Measurements from ENCODE around the gene CLIC1. TPM values are rescaled to one million over a fixed set of nuclear protein-coding genes. Genes with fewer than 3 reads are reported as not detected.

The CLIC1 gene
- total RNA-seq, 4 donors from 2014 or later, result 239 to 420 (median 333) TPM

- no peaks in the 10 kb centered on the region for H3K27me3 ChIP-seq
- no peaks in the 10 kb centered on the region for H3K36me3 ChIP-seq
- H3K9me3 ChIP-seq, result no peaks in the 10 kb centered on the region
- no peak overlapping the region for H3K27ac ChIP-seq
- no peak for DNase-seq (ENCODE audit: low spot score in 2 of 2)
- no peaks in the 10 kb centered on the region for H3K4me1 ChIP-seq
- H3K4me3 ChIP-seq, result no peak overlapping the region
- no peak for TF ChIP-seq POLR2AphosphoS5 (IDR thresholded peaks at IDR 0.05)
- no peak for TF ChIP-seq EP300 (IDR thresholded peaks at IDR 0.05)
- no peak for TF ChIP-seq POLR2A (IDR thresholded peaks at IDR 0.05)
- TF ChIP-seq CTCF (IDR thresholded peaks at IDR 0.05), result no peak
- 76% methylated on average over 8 of the region's 8 CpGs for WGBS
These were observed 16.5 kb upstream of the CLIC1 start for GRCh38 chr6:31752739-31753319.

GRCh38 chr6:31750411-31751022 is 14.2 kb upstream of the CLIC1 start:
- Histone ChIP-seq H3K4me3 (no peak overlapping the region), H3K36me3 (peaks cover 9% of the 10 kb centered on the region), H3K27ac (no peak overlapping the region), H3K27me3 (no peaks in the 10 kb centered on the region), H3K4me1 (no peaks in the 10 kb centered on the region), H3K9me3 (no peaks in the 10 kb centered on the region)
- TF ChIP-seq POLR2A (IDR thresholded peaks at IDR 0.05), result no peak
- no peak for TF ChIP-seq CTCF (IDR thresholded peaks at IDR 0.05)
- TF ChIP-seq POLR2AphosphoS5 (IDR thresholded peaks at IDR 0.05), result no peak
- no peak for TF ChIP-seq EP300 (IDR thresholded peaks at IDR 0.05)
- DNase-seq (ENCODE audit: low spot score in 2 of 2), result no peak
- WGBS, result 94% methylated on average over 7 of the region's 7 CpGs

- H3K4me3 ChIP-seq, result no peak overlapping the region
- 89% methylated on average over 8 of the region's 8 CpGs for WGBS
- no peak for DNase-seq (ENCODE audit: low spot score in 2 of 2)
- H3K36me3 ChIP-seq, result peaks cover 9% of the 10 kb centered on the region
- no peaks in the 10 kb centered on the region for H3K27me3 ChIP-seq
- no peaks in the 10 kb centered on the region for H3K9me3 ChIP-seq
- no peak for TF ChIP-seq CTCF (IDR thresholded peaks at IDR 0.05)
- TF ChIP-seq POLR2AphosphoS5 (IDR thresholded peaks at IDR 0.05), result no peak
- no peak for TF ChIP-seq POLR2A (IDR thresholded peaks at IDR 0.05)
- TF ChIP-seq EP300 (IDR thresholded peaks at IDR 0.05), result no peak
- H3K27ac ChIP-seq, result no peak overlapping the region
- no peaks in the 10 kb centered on the region for H3K4me1 ChIP-seq
These were observed 13.1 kb upstream of the CLIC1 start for GRCh38 chr6:31749301-31750036.

- no peak for TF ChIP-seq POLR2AphosphoS5 (IDR thresholded peaks at IDR 0.05)
- TF ChIP-seq POLR2A (IDR thresholded peaks at IDR 0.05), result no peak
- TF ChIP-seq EP300 (IDR thresholded peaks at IDR 0.05), result no peak
- TF ChIP-seq CTCF (IDR thresholded peaks at IDR 0.05), result no peak
- no peak overlapping the region for H3K4me3 ChIP-seq
- peaks cover 11% of the 10 kb centered on the region for H3K4me1 ChIP-seq
- H3K36me3 ChIP-seq, result peaks cover 15% of the 10 kb centered on the region
- 89% methylated on average over 1 of the region's 1 CpG for WGBS
- H3K27ac ChIP-seq, result no peak overlapping the region
- H3K27me3 ChIP-seq, result no peaks in the 10 kb centered on the region
- no peak for DNase-seq (ENCODE audit: low spot score in 2 of 2)
- no peaks in the 10 kb centered on the region for H3K9me3 ChIP-seq
These were observed 8.1 kb upstream of the CLIC1 start for GRCh38 chr6:31744422-31744821.

- H3K9me3 ChIP-seq, result no peaks in the 10 kb centered on the region
- H3K4me3 ChIP-seq, result no peak overlapping the region
- H3K27me3 ChIP-seq, result no peaks in the 10 kb centered on the region
- DNase-seq (ENCODE audit: low spot score in 2 of 2), result no peak
- H3K4me1 ChIP-seq, result peaks cover 26% of the 10 kb centered on the region
- 84% methylated on average over 3 of the region's 3 CpGs for WGBS
- TF ChIP-seq CTCF (IDR thresholded peaks at IDR 0.05), result no peak
- no peak for TF ChIP-seq POLR2A (IDR thresholded peaks at IDR 0.05)
- TF ChIP-seq POLR2AphosphoS5 (IDR thresholded peaks at IDR 0.05), result no peak
- no peak for TF ChIP-seq EP300 (IDR thresholded peaks at IDR 0.05)
- H3K27ac ChIP-seq, result no peak overlapping the region
- H3K36me3 ChIP-seq, result peaks cover 15% of the 10 kb centered on the region
These were observed 6.6 kb upstream of the CLIC1 start for GRCh38 chr6:31742894-31743293.
